Panc1 (cell line): ENCODE measurements around the gene KCNQ2. TPM values are rescaled to one million over a fixed set of nuclear protein-coding genes. Genes with fewer than 3 reads are reported as not detected.

ENCODE experiments used
- ATAC-seq: fragments of 200-7000 bp; cut with Tn5 transposase; 2 replicates; pipeline ENCODE4 v1.9.1; 2020; ENCODE audit warnings: mild to moderate bottlenecking, moderate library complexity
- BruUV-seq: library from RNA; stranded (reverse); fragments of 400-500 nt; replicated peaks from 2 replicates; lab custom pipeline; 2021; lab: Mats Ljungman, UMichigan
- CTCF ChIA-PET: fragments of 300-600 bp; sonication (Branson Sonifier 250); formaldehyde crosslinking; loops from one replicate; lab custom pipeline; 2022; ENCODE audit warnings: antibody characterized with exemption; lab: Charles Lee
- POLR2A ChIA-PET: fragments of 300-600 bp; sonication (Branson Sonifier 250); formaldehyde crosslinking; loops from one replicate; lab custom pipeline; 2022; ENCODE audit warnings: antibody characterized with exemption; lab: Charles Lee
- DNase-seq: peaks from one replicate; pipeline ENCODE4 v3.0.0-alpha.2; 2010; ENCODE audit warnings: low read depth, low spot score
- H3K27ac ChIP-seq: 2 replicates; pipeline ENCODE4 v1.5.1; 2011; ENCODE audit warnings: mild to moderate bottlenecking, low read length, inconsistent platforms
- H3K27me3 ChIP-seq: fragments of 200-500 bp; sonication (Bioruptor generic); 2 replicates; pipeline ENCODE4 v1.6.0; 2014; ENCODE audit warnings: low read length, inconsistent platforms; ENCODE audit not compliant: control insufficient read depth, insufficient read depth
- H3K36me3 ChIP-seq: fragments of 200-500 bp; sonication (Bioruptor generic); 2 replicates; pipeline ENCODE4 v1.5.1; 2014; ENCODE audit warnings: inconsistent platforms, mild to moderate bottlenecking, low read length, moderate library complexity; ENCODE audit not compliant: control insufficient read depth, insufficient read depth
- H3K4me1 ChIP-seq: 2 replicates; pipeline ENCODE4 v1.5.1; 2011; ENCODE audit warnings: inconsistent platforms, mild to moderate bottlenecking, low read length, moderate library complexity; ENCODE audit not compliant: control insufficient read depth, insufficient read depth
- H3K4me3 ChIP-seq, 2 experiments: 2 replicates each; pipeline ENCODE4 v1.5.1; 2011 to 2012; ENCODE audit warnings: low read depth in 2 of 2, low read length in 2 of 2, mild to moderate bottlenecking in 2 of 2, inconsistent platforms in 1 of 2, moderate library complexity in 1 of 2
- H3K9me3 ChIP-seq: fragments of 200-500 bp; sonication (Bioruptor generic); 2 replicates; pipeline ENCODE4 v1.5.1; 2014; ENCODE audit warnings: low read depth, mild to moderate bottlenecking, inconsistent platforms, low read length, moderate library complexity; ENCODE audit not compliant: control insufficient read depth, insufficient read depth
- CTCF ChIP-seq: fragments of 450-650 bp; IDR thresholded peaks from 2 replicates; pipeline ENCODE4 v1.5.1; 2017; ENCODE audit warnings: mild to moderate bottlenecking
- POLR2AphosphoS5 ChIP-seq: IDR thresholded peaks from 2 replicates; pipeline ENCODE4 v1.6.1; 2012; ENCODE audit warnings: mild to moderate bottlenecking, low read depth, low read length, moderate library complexity
- REST ChIP-seq, 2 experiments: IDR thresholded peaks; 2 replicates each; pipeline ENCODE4 v1.6.1; 2011 to 2012; ENCODE audit warnings: low read depth in 2 of 2, control low read depth in 1 of 2, low read length in 1 of 2, mild to moderate bottlenecking in 1 of 2, moderate library complexity in 1 of 2; ENCODE audit not compliant: insufficient read depth in 1 of 2
- SIN3A ChIP-seq: IDR thresholded peaks from 2 replicates; pipeline ENCODE4 v1.6.1; 2012; ENCODE audit warnings: low read depth, mild to moderate bottlenecking, low read length, moderate library complexity, borderline replicate concordance; ENCODE audit not compliant: insufficient read depth
- TCF7L2 ChIP-seq: IDR thresholded peaks from 2 replicates; pipeline ENCODE4 v1.6.1; 2011; ENCODE audit warnings: mild to moderate bottlenecking, low read depth, low read length, inconsistent platforms
- in situ Hi-C: cut with HindIII; loops from 2 replicates; pipeline ENCODE4 v1.10.0; 2016; ENCODE audit warnings: low sequenced_read_pairs, low pct_unique_long_range_greater_than_20kb
- intact Hi-C: fragments of 100-400 bp; cut with micrococcal nuclease; formaldehyde crosslinking; loops from one replicate; pipeline ENCODE4 v1.10.0; 2022; ENCODE audit not compliant: unreplicated experiment
- total RNA-seq: library from RNA; stranded (reverse); gene quantifications from one replicate; pipeline ENCODE4 v1.2.1, GENCODE V29; 2021; ENCODE audit not compliant: unreplicated experiment

Gene KCNQ2
- total RNA-seq, 1 experiment from 2014 or later, result 19.4 TPM

GRCh38 chr20:63423751-63424150 lies 48.7 kb downstream of the KCNQ2 start:
- Histone ChIP-seq H3K27ac (no peak overlapping the region), H3K9me3 (no peaks in the 10 kb centered on the region), H3K4me3 (no peak overlapping the region), H3K27me3 (no peaks in the 10 kb centered on the region), H3K36me3 (no peaks in the 10 kb centered on the region), H3K4me1 (no peaks in the 10 kb centered on the region)
- in situ Hi-C loops, result no loop called here
- no TSS peak for BruUV-seq
- DNase-seq (no peak), ATAC-seq (no peak)
- ChIA-PET CTCF (interaction anchor here (1.1 kb wide), 1 partner anchor 45 kb away, joined by 4 read pairs; no protein-coding TSS in a partner anchor), POLR2A (no interaction called here)
- TF ChIP-seq POLR2AphosphoS5 (no peak), CTCF (no peak), REST (IDR thresholded peaks at IDR 0.05; ENCODE audit: insufficient read depth in 1 of 2, low read depth in 2 of 2, low read length in 1 of 2) (no peak), TCF7L2 (no peak), SIN3A (no peak)
- intact Hi-C loops, result no loop called here

GRCh38 chr20:63422653-63423052 lies 49.8 kb downstream of the KCNQ2 start:
- no peak for ATAC-seq
- H3K9me3 ChIP-seq, result no peaks in the 10 kb centered on the region
- no peak for TF ChIP-seq POLR2AphosphoS5
- no peak for TF ChIP-seq SIN3A
- no peak for TF ChIP-seq CTCF
- no peak for TF ChIP-seq TCF7L2
- TF ChIP-seq REST (IDR thresholded peaks at IDR 0.05; ENCODE audit: insufficient read depth in 1 of 2, low read depth in 2 of 2, low read length in 1 of 2), result no peak
- no peak overlapping the region for H3K27ac ChIP-seq
- no peak overlapping the region for H3K4me3 ChIP-seq
- no TSS peak for BruUV-seq
- ChIA-PET POLR2A (no interaction called here), CTCF (no interaction called here)
- no peaks in the 10 kb centered on the region for H3K27me3 ChIP-seq
- H3K4me1 ChIP-seq, result no peaks in the 10 kb centered on the region
- intact Hi-C loops, result no loop called here
- no peaks in the 10 kb centered on the region for H3K36me3 ChIP-seq
- in situ Hi-C loops, result no loop called here
- DNase-seq, result no peak
